Upper lobe of left lung (tissue), 4 donors: ENCODE measurements around the gene LTBP1.

Experiments
- EP300 ChIP-seq, 4 donors: sonication (generic); formaldehyde crosslinking; IDR thresholded peaks; one replicate each; pipeline ENCODE4 v1.5.1; 2017; ENCODE audit warnings: antibody characterized with exemption in 4 of 4, control low read depth in 2 of 4
- POLR2AphosphoS5 ChIP-seq, 2 donors: sonication (generic); formaldehyde crosslinking; IDR thresholded peaks; one replicate each; pipeline ENCODE4 v1.5.1; 2017; ENCODE audit warnings: antibody characterized with exemption in 2 of 2
- TF ChIP-seq, protein P1 (sequence below), 6 experiments: fragments of 450-650 bp in 4 of 6; fragments of 200-600 bp in 2 of 6; sonication (generic) in 2 of 6; IDR thresholded peaks; one replicate each; pipeline ENCODE4 v1.5.1; 2016 to 2019; ENCODE audit warnings: antibody characterized with exemption in 6 of 6

- TF ChIP-seq, protein P1, sequence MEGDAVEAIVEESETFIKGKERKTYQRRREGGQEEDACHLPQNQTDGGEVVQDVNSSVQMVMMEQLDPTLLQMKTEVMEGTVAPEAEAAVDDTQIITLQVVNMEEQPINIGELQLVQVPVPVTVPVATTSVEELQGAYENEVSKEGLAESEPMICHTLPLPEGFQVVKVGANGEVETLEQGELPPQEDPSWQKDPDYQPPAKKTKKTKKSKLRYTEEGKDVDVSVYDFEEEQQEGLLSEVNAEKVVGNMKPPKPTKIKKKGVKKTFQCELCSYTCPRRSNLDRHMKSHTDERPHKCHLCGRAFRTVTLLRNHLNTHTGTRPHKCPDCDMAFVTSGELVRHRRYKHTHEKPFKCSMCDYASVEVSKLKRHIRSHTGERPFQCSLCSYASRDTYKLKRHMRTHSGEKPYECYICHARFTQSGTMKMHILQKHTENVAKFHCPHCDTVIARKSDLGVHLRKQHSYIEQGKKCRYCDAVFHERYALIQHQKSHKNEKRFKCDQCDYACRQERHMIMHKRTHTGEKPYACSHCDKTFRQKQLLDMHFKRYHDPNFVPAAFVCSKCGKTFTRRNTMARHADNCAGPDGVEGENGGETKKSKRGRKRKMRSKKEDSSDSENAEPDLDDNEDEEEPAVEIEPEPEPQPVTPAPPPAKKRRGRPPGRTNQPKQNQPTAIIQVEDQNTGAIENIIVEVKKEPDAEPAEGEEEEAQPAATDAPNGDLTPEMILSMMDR (IDR thresholded peaks at IDR 0.05): no peak
- TF ChIP-seq EP300 (IDR thresholded peaks at IDR 0.05) (no peak), POLR2AphosphoS5 (IDR thresholded peaks at IDR 0.05) (no peak)
Measured at GRCh38 chr2:33115196-33115595, 168.4 kb downstream of the LTBP1 start.
